ENCODE results near the gene SPTBN5.
"Not testable (repeated sequence)": the region's sequence is repeated elsewhere in the genome, so short reads cannot be mapped to it uniquely, and the experiment has no call there.

Gene SPTBN5

GRCh38 chr15:41832875-41833274 is 61.0 kb downstream of the SPTBN5 start:
- Histone ChIP-seq H3K27me3 (ENCODE audit: insufficient read depth, low read length) (no peaks in the 10 kb centered on the region), H3K36me3 (ENCODE audit: insufficient read depth, low read length) (no peaks in the 10 kb centered on the region), H4K20me1 (ENCODE audit: insufficient read depth, low read length) (no peaks in the 10 kb centered on the region), H3F3A (ENCODE audit: insufficient read depth, low read length) (no peaks in the 10 kb centered on the region), H2AFZ (ENCODE audit: low read length) (no peak overlapping the region), H3K9me2 (ENCODE audit: low read depth, low read length) (no peaks in the 10 kb centered on the region), H3K27ac (ENCODE audit: low read depth, low read length, poor library complexity, severe bottlenecking) (no peak overlapping the region), H3K79me2 (ENCODE audit: insufficient read depth, low read length) (no peaks in the 10 kb centered on the region), H3K4me1 (ENCODE audit: insufficient read depth, low read length, severe bottlenecking) (peaks cover 13% of the 10 kb centered on the region), H3K9me3 (ENCODE audit: low read length) (no peaks in the 10 kb centered on the region), H3K4me3 (ENCODE audit: low read depth, low read length, poor library complexity, severe bottlenecking) (no peak overlapping the region), H3K9ac (ENCODE audit: low read length) (no peak overlapping the region), H3K4me2 (ENCODE audit: low read length) (no peak overlapping the region)
- TF ChIP-seq EZH2 (IDR thresholded peaks at IDR 0.05; ENCODE audit: borderline replicate concordance, low read length): no peak

- Histone ChIP-seq H3K4me2 (ENCODE audit: low read length) (no peak overlapping the region), H4K20me1 (ENCODE audit: insufficient read depth, low read length) (no peaks in the 10 kb centered on the region), H3K79me2 (ENCODE audit: insufficient read depth, low read length) (no peaks in the 10 kb centered on the region), H3K36me3 (ENCODE audit: insufficient read depth, low read length) (no peaks in the 10 kb centered on the region), H3K9me3 (ENCODE audit: low read length) (no peaks in the 10 kb centered on the region), H3K9ac (ENCODE audit: low read length) (no peak overlapping the region), H2AFZ (ENCODE audit: low read length) (no peak overlapping the region), H3K4me3 (ENCODE audit: low read depth, low read length, poor library complexity, severe bottlenecking) (no peak overlapping the region), H3F3A (ENCODE audit: insufficient read depth, low read length) (no peaks in the 10 kb centered on the region), H3K27ac (ENCODE audit: low read depth, low read length, poor library complexity, severe bottlenecking) (no peak overlapping the region), H3K9me2 (ENCODE audit: low read depth, low read length) (no peaks in the 10 kb centered on the region), H3K4me1 (ENCODE audit: insufficient read depth, low read length, severe bottlenecking) (peaks cover 17% of the 10 kb centered on the region), H3K27me3 (ENCODE audit: insufficient read depth, low read length) (no peaks in the 10 kb centered on the region)
- TF ChIP-seq EZH2 (IDR thresholded peaks at IDR 0.05; ENCODE audit: borderline replicate concordance, low read length): no peak
- TF ChIP-seq CTCF (IDR thresholded peaks at IDR 0.05; ENCODE audit: low read length): no peak
Measured at GRCh38 chr15:41832208-41832607, 61.6 kb downstream of the SPTBN5 start.

GRCh38 chr15:41831291-41831690 is 62.6 kb downstream of the SPTBN5 start:
- H4K20me1 ChIP-seq (ENCODE audit: insufficient read depth, low read length); H2AFZ ChIP-seq (ENCODE audit: low read length); H3K9ac ChIP-seq (ENCODE audit: low read length); H3K9me2 ChIP-seq (ENCODE audit: low read depth, low read length); H3K9me3 ChIP-seq (ENCODE audit: low read length); H3F3A ChIP-seq (ENCODE audit: insufficient read depth, low read length); H3K79me2 ChIP-seq (ENCODE audit: insufficient read depth, low read length); H3K4me3 ChIP-seq (ENCODE audit: low read depth, low read length, poor library complexity, severe bottlenecking); H3K36me3 ChIP-seq (ENCODE audit: insufficient read depth, low read length); H3K4me2 ChIP-seq (ENCODE audit: low read length); H3K27me3 ChIP-seq (ENCODE audit: insufficient read depth, low read length); H3K27ac ChIP-seq (ENCODE audit: low read depth, low read length, poor library complexity, severe bottlenecking): not testable (repeated sequence)
- peaks cover 18% of the 10 kb centered on the region for H3K4me1 ChIP-seq (ENCODE audit: insufficient read depth, low read length, severe bottlenecking)

GRCh38 chr15:41829959-41830646 is 63.8 kb downstream of the SPTBN5 start:
- TF ChIP-seq EZH2 (IDR thresholded peaks at IDR 0.05; ENCODE audit: borderline replicate concordance, low read length) (no peak), CTCF (IDR thresholded peaks at IDR 0.05; ENCODE audit: low read length) (no peak)
- Histone ChIP-seq H3F3A (ENCODE audit: insufficient read depth, low read length) (no peaks in the 10 kb centered on the region), H3K4me1 (ENCODE audit: insufficient read depth, low read length, severe bottlenecking) (peaks cover 18% of the 10 kb centered on the region), H3K4me2 (ENCODE audit: low read length) (no peak overlapping the region), H3K9me2 (ENCODE audit: low read depth, low read length) (no peaks in the 10 kb centered on the region), H3K4me3 (ENCODE audit: low read depth, low read length, poor library complexity, severe bottlenecking) (no peak overlapping the region), H3K79me2 (ENCODE audit: insufficient read depth, low read length) (no peaks in the 10 kb centered on the region), H3K27ac (ENCODE audit: low read depth, low read length, poor library complexity, severe bottlenecking) (no peak overlapping the region), H2AFZ (ENCODE audit: low read length) (no peak overlapping the region), H4K20me1 (ENCODE audit: insufficient read depth, low read length) (no peaks in the 10 kb centered on the region), H3K36me3 (ENCODE audit: insufficient read depth, low read length) (no peaks in the 10 kb centered on the region), H3K9me3 (ENCODE audit: low read length) (no peaks in the 10 kb centered on the region), H3K27me3 (ENCODE audit: insufficient read depth, low read length) (no peaks in the 10 kb centered on the region), H3K9ac (ENCODE audit: low read length) (no peak overlapping the region)
